GM19035 (cell line): ENCODE measurements around the gene AQP6.

Source experiments
- ATAC-seq: cut with Tn5 transposase; IDR thresholded peaks from one replicate; pipeline ENCODE4 v1.9.1; 2021; ENCODE audit not compliant: unreplicated experiment

Gene AQP6, protein sequence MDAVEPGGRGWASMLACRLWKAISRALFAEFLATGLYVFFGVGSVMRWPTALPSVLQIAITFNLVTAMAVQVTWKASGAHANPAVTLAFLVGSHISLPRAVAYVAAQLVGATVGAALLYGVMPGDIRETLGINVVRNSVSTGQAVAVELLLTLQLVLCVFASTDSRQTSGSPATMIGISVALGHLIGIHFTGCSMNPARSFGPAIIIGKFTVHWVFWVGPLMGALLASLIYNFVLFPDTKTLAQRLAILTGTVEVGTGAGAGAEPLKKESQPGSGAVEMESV

DNA sequence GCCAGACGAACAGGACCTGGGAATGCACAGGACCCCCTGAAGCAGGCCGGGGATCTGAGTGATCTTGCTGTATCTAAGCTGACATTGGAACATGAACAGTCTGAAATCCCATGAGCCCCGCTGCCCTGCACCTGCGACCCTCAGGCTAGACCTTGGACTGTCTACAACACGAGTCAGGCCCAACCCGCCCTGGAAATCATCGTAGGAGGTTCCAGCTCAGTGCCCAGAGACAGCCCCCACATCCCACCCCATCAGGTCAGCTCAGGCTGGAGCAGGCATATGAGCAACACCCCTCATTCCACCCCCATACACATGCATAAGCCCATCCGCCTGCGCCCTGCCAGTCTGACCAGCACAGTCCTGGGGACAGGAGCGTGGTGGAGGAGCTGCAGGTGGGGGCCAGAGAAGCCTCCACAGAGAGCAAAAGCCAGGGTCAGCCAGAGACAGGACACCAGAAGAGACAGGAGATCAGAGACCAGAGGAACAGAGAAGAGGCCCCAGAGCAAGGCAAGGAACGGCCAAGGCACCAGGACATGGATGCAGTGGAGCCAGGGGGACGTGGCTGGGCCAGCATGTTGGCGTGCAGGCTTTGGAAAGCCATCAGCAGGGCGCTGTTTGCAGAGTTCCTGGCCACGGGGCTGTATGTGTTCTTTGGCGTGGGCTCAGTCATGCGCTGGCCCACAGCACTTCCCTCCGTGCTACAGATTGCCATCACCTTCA lies at the start of gene AQP6:
Gene AQP6 (plus strand): TSS at position 307 of the 720 bp plus-strand sequence. CDS start 227 bp downstream, at position 534.
- no peak for ATAC-seq

DNA sequence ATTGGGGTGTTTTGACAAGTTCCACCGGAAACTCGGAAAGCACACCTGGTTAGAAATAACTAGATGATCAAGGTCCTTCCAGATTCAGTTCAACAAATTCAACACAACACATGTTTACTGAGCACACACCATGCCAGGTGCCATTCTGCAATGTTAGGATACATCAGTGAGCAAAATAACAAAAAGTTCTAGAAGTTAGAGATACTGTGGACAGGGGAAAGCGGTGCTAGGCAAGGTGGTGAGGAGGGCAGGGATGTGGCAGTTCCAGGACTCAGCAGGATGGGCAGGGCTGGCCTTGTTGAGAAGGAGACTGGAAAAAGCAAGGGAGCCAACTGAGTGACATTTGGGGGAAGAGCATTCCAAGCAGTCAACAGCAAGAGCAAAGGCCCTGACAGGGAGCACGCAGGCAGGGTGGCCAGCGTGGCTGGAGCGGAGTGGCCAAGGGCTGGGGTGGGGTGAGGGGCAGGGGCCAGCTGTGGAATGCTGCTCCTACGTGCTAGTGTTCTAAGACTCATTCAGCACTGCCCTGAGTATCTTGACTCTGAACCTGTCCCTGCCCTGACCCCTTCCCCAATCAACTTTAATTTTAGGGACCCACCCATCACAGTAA lies 49.6 kb upstream of the AQP6 start:
- ATAC-seq: no peak

DNA sequence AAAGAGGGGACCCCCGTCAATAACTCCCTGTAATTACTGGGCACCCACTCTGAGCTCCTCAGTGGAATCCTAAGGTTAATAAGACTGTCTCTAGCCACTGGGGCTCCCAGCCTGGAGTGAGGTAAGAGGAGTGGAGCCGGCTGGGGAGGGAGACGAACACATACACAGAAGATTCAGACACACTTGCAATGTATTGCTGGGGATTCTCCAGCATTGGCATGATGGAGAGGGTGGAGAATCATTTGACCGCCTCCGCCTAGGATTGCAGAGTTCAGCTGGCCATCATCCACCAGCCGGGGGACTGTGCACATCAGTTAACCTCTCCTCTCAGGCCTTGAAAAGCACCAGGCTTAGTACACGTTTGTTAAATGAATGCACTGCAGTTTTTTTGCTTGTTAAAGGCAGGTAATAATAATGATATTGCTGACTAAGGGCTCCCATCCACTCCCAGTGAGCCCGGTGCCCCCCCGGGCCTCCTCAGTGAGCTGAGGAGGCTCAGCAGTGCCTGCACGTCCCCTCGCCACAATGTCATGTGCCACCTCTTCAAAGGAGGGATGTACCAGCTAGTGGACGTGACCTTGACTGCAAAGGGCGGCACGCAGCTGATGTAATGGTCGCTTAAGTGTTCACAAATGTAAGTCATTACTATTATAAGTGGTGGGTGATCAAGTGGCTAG lies 48.7 kb upstream of the AQP6 start:
- no peak for ATAC-seq

DNA sequence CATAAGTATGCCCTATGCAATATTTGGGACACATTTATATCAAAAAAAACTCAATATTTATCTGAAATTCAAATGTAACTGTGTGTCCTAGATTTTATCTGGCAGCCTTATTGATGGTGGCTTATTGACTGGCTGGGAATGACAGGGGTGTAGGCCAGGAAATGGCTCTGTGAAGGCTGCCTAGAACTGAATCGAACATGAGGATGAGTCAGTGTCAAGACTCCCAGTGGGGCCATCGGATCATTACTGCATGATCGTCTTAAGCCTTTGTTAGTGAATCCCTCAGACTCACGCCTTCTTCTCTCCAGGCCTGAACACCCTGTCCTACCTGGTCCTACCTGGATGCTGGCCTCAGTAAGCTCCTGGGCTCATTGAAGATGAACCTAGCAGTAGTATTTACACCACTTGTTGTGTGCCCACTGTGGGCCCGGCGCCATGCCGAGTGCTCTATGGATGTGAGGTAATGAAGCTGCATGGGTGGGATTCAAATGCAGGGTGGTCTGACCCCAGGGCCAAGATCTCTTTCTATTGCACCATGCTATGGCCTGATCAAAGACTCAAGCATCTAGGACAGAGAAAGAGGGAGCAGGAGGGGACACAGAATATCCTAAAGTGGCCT lies 48.0 kb upstream of the AQP6 start:
- no peak for ATAC-seq

DNA sequence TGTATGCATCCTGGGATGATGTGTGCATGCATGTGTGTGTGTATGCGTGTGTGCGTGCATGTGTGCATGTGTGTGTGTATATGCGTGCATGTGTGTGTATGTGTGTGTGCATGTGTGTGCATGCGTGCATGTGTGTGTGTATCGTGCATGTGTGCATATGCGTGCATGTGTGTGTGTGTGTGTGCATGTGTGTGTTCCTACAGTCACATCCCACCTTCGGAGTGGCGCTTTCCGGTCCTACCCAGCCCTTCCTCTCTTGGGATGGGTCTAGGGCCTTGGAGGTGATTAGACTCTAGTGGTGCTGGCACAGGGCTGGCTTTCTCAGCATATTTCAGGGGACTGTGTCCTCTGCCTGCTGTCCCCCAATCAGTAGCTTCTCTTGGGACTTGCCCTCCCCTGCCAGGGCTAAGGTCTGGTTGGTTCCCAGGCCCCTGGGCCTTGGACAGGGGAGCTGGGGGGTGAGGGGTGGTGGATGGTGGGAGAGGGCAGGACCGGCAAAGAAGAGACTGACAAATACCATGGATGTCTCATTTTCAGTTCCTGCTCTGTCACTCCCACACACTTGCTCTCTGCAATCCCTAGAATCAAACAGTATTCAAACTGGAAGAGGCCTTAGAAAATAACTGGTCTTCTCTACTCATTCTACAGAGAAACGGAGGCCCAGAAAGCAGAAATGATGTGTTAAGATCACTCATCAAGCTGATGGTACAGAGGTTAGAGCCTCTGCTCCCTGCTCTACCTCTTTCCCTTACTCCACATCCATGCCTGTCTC lies 47.1 kb upstream of the AQP6 start:
- ATAC-seq: no peak

DNA sequence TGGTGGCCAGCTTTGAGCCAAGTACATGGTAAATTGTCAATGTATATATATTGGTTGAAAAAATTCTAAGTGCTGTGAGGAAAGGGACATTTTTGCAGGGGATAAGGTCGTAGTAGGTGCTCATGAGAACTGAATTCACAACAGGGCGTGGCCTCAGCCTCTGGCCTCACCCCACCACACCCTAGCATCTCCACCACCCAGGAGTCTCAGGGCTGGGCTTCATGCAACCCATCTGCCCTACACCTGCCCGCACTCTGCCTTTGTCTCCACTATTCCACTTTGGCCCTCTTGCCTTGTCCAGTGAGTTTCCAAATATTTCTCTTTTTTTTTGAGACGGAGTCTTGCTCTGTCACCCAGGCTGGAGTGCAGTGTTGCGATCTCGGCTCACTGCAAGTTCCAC lies 44.3 kb upstream of the AQP6 start:
- ATAC-seq: no peak

DNA sequence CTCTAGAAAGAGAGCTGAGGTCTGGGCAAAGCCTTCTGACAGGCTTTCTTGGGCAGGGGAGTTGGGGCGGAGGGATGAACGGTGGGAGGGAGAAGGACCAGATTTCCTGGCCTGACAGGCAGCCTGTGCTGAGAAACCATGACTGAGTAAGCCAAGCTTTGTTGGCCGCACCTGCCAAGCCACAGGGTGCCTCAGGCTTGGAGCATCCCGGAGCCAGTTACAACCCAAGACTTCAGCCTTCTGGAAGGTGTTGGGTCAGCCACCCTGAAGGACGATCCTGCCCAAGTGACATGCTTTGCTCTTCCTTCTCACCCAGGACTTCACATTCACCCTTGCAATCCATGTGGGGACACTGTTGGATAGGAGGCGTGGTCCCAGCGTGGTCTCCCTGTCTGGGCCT lies 43.2 kb upstream of the AQP6 start:
- no peak for ATAC-seq

DNA sequence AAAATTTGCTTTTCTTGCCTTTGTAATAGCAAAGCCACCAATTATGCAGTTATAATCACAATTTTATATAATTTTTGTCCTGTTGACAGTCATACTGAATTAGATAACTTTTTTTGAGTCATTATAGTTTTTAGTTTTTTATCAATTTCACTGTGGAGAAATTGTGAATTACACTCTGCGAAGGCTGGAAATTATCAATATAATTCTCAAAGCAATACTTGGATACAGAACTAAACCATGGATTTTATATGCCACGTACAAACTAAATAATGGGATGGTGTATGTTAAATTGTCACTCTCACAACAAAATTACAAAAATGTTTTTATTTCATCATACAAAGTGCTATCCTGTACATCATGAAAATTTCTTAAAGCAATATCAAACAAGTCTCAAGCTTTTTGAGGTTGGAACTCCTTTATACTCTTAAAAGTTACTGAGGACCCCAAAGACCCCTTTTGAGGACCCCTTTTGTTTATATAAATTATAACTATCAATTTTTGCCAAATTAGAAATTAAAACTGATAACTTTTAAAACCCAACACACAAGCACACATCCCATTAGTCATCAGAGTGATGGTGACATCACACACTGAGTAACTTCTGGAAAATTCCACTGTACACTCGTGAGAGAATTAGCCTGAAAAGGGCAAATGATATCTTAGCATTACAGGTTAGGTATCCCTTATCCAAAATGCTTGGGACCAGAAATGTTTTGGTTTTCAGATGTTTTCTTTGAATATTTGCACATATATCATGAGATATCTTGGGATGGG lies 42.0 kb upstream of the AQP6 start:
- ATAC-seq: no peak

DNA sequence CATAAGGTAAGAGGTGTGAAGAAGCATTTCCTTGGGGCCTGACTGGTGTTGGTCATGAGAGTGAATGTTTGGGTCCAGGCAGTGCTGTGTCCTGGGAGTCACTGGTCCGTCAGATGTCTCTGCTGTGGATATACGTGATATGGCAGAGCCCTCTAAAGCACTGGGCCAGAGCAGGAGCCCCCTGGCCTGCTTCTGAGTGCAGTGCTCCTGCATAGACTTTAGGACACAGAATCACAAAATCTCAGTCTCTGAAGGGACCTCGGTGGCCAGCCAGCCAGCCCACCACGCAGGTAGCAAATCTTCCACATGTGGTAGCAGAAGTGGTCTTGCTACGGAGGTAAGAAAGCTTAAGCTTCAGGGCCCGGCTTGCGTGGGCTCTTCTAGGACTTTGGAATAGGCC lies 40.7 kb upstream of the AQP6 start:
- no peak for ATAC-seq

DNA sequence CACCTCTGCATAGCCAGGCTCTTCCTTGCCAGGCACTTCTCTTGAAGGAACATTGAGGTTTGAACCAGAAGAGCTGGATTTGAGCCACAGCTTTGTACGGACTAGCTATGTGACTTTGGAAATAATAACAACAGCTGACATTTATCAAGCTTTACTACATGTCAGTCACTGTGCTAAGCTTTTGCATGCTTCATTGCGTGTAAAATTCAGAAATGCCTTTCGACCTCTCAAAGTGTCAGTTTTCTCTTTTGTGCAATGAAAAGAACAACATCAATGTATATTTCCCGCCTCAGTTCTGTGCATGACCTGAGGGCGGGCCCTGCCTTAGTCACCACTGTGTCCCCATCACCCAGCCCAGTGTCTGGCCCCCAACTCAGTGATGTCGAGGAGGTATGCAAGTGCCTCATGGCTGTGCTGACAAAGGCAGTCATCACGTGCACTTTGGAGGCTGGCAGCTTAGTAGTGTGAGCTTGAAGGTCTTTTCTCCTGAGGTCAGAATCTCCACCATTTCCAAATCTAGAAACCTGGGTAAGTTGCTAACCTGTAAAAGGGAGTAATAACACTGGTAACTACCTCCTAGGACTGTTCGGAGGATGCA lies 40.1 kb upstream of the AQP6 start:
- ATAC-seq: no peak

DNA sequence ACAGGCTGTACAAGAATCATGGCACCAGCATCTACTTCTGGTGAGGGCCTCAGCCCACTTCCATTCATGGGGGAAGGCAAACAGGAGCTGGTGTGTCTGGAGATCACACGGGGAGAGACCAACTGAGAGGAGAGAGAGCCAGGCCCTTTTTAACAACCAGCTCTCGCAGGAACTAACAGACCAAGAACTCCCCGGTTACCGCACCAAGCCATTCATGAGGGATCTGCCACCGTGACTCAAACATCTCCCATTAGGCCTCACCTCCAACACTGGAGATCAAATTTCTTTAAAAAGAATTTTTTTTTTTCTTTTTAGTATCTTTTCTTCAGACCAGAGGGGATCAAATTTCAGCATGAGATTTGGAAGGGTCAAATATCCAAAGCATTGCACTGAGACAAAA lies 39.0 kb upstream of the AQP6 start:
- ATAC-seq: no peak

DNA sequence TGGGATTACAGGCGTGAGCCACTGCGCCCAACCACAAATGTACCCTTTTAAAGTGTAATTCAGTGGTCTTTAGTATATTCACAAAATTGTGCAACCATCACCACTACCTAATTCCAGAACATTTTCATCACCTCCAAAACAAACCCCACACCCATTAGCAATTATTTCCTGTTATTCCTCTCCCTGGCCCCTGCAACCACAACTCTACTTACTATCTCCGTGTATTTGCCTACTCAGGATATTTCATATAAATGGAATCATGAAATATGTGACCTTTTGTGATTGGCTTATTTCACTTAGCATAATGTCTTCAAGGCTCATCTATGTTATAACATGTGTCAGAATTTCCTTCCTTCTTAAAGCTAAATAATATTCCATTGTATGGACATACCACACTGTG lies 38.2 kb upstream of the AQP6 start:
- no peak for ATAC-seq

DNA sequence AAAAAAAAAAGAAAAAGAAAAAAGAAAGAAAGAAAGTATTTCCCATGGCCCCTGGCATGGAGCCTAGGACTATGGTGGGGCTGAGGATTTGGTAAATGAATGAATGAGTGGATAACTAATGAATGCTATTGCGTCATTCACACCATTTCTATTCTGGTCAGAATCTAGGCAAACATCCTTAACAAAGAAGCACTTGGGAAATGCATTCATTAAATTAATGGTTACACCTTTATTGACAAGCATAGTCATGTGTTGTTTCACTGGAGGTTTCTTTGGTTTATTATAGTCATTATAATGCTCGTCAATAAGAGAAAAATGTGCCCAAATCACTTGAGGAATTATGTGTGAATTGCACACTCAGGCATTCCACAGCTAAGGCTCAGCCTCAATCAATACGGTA lies 35.8 kb upstream of the AQP6 start:
- no peak for ATAC-seq

DNA sequence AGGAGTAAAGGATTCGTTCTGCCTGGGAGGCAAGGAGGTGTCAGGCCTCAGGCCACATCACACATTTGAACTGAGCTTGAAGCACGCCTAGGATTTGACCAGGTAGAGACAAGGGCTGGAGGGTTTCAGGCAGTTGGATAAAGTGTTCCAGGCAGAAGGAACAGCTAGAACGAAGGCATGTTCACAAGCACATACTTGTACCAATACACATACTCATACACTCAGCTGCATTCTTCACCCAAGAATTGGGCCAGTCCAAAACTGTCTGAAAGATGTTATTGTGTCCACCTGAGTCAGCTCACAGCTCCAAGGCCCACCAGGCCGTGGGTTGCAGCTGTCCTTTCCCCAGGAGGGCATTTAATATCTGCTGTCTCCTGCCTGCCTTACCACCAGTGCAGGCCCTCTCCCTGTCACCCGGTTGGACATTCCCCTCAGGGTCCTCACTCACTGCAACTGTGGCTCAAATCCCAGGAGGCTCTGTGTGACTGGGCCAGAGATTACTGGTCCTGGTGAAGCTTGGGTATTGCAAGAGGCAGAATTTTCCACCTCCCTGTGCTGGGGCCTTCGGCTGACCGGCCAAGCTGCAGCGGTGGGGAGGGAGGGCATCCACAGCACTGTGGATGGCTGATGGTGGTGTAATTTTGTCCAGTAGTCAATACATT lies 35.0 kb upstream of the AQP6 start:
- no peak for ATAC-seq

DNA sequence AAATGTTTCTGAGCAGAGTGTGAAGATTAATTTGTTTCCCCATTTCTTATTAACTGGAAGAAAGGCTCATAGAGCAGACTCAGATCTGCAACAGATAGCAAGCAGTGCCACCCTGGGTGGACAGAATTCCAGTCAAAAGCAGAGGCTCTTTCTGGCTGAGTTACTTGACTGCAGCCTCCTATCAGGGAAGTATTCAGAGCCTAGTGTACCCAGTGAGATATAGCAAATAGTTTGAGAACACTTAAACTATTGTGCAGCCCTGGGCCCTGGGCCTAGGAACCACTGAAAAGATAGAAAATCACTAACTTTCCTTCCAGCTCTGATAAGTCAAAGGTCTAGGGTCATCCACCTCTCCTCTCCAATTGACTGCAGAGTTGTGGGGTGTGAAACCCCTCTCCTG lies 33.4 kb upstream of the AQP6 start:
- ATAC-seq: no peak

DNA sequence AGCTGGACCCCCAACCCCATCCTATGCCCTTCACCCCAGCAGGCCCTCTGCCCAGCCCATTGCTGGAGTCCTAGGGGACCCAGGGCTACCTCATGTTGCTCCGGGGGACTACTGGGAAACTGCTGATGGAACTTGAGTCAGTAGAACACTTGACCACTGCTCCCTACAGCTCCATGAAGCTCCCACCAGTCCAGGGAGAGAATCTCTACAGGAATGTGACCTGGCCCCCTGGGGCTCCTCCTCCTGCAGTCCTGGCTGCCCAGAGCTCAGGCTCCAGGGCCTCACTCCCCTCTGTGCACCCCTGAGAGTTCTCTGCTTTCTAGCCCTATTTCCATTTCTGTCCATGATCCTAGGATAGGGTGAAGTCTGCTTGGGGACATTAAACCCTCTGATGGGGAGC lies 33.0 kb upstream of the AQP6 start:
- no peak for ATAC-seq

DNA sequence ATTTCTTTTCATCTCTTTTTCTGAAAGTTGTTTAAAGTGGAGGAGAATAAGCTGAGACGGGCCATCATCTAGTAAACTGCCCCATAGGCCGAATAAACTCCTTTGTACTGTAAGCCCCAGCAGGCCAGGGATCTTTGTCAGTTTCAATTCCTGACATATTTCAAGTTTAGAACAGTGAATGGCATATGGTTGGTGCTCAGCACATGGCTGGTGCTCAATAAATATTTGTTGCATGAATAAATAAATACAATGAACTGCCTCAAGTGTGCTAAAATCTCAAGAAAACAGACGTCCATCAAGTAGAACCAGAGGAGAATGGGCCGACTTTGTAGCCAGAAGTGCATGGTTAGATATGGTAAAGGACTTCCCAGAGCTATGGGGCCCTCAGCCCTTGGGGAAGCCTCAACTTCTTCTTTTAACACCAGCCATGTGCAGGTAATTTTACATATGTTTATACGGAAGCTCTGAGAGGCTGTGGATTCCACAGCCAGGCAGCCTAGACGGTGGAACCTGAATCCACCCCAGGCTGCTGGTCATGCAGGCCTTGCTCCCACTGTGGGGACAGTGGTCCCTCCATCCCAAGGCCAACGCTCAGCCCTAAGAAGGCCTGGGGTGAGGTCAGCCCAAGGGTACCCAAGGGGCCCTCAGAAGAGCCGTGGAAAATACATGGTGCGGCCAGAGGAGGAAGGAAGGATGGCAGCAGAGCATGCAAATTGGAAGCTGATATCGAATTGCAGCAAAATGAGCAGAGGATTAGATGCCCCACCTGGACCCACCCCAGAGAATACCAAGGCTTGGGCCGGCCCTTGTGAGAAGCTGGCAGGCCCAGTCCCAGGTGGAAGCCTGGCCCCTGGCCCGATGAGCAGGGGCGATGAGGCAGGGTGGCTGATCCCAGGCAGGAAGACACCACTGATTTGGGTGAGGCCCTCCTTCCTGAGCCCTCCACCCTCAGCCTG lies 30.9 kb upstream of the AQP6 start:
- ATAC-seq: no peak

DNA sequence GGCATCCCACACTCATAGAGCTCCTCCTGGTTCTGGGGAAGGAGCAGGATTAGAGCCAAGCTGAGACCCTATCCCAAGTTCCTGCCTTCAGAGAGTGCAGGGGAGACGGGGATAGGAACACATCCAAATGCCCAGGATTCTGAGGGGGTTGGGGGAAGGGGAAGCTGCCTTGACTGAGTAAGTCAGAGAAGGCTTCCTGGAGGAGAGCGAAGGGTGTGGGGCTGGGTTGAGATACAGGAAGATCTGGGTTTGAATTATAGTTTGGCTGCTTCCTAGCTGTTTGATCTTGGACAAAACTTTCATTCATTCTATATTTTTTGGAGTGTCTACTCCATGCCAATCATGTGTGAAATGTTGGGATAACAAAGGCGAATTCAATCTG lies 30.2 kb upstream of the AQP6 start:
- no peak for ATAC-seq
